Lower leg skin (tissue), 4 donors: Measurements from ENCODE around the gene USP10. TPM values are rescaled to one million over a fixed set of nuclear protein-coding genes. Genes with fewer than 3 reads are reported as not detected.

Experiments used
- DNase-seq, 2 donors: peaks; one replicate each; pipeline ENCODE4 v3.0.0-alpha.2; 2019; ENCODE audit warnings: low spot score in 2 of 2
- H3K4me3 ChIP-seq: fragments of 200-600 bp; sonication (generic); 2 replicates; pipeline ENCODE4 v1.5.1; 2017; ENCODE audit warnings: mild to moderate bottlenecking, low read depth; ENCODE audit not compliant: poor library complexity, severe bottlenecking
- CTCF ChIP-seq, 3 donors: fragments of 450-650 bp; IDR thresholded peaks; one replicate each; pipeline ENCODE4 v1.5.1; 2016; ENCODE audit warnings: antibody characterized with exemption in 3 of 3, mild to moderate bottlenecking in 3 of 3, moderate library complexity in 2 of 3
- POLR2A ChIP-seq, 2 donors: fragments of 450-650 bp; IDR thresholded peaks; one replicate each; pipeline ENCODE4 v1.6.1; 2016 to 2017; ENCODE audit warnings: antibody characterized with exemption in 2 of 2, mild to moderate bottlenecking in 1 of 2, moderate library complexity in 1 of 2
- WGBS, 2 donors: methylation state at CpG; one replicate each; pipeline ENCODE4 v1.1.5; 2018; 5-methylcytosine and 5-hydroxymethylcytosine counted together
- intact Hi-C: fragments of 100-400 bp; cut with DNase I; formaldehyde crosslinking; loops from one replicate; pipeline ENCODE4 v1.15.0; 2023; ENCODE audit warnings: low total_unique reads
- total RNA-seq, 4 donors: library from RNA; depleted of rRNA; stranded (reverse); fragments of >200 nt; gene quantifications; one replicate each; pipeline ENCODE4 v1.1.0, GENCODE V29; 2016

The USP10 gene
- total RNA-seq, 4 donors from 2014 or later: 54.3 to 69.0 (median 60.7) TPM

- WGBS, 2 donors: 80% methylated on average over 9 to 12 of the region's 13 CpGs
- intact Hi-C loops: loop anchor here (10.0 kb wide), 1 partner anchor 372 kb away; no protein-coding TSS in a partner anchor
- no peak for DNase-seq
These were observed 86.9 kb downstream of the USP10 start for GRCh38 chr16:84786605-84787262.

GRCh38 chr16:84787263-84787622 lies 87.4 kb downstream of the USP10 start:
- no peak for DNase-seq
- TF ChIP-seq CTCF (IDR thresholded peaks at IDR 0.05) (no peak), POLR2A (IDR thresholded peaks at IDR 0.05) (no peak)

More at GRCh38 chr16:84786605-84787262, 86.9 kb downstream of the USP10 start:
- no peak overlapping the region for H3K4me3 ChIP-seq
- TF ChIP-seq POLR2A (IDR thresholded peaks at IDR 0.05): no peak
- TF ChIP-seq CTCF (IDR thresholded peaks at IDR 0.05): no peak

GRCh38 chr16:84788920-84789391 lies 89.2 kb downstream of the USP10 start:
- TF ChIP-seq POLR2A (IDR thresholded peaks at IDR 0.05): no peak
- no peak for TF ChIP-seq CTCF (IDR thresholded peaks at IDR 0.05)
- intact Hi-C loops: loop anchor here (10.0 kb wide), 1 partner anchor 374 kb away; no protein-coding TSS in a partner anchor
- DNase-seq: peak in 1 of 2 donors; percentile 87
- no peak overlapping the region for H3K4me3 ChIP-seq
- WGBS, 2 donors: 70 to 71% methylated on average over 20 to 22 of the region's 22 CpGs

More at GRCh38 chr16:84787263-84787622, 87.4 kb downstream of the USP10 start:
- H3K4me3 ChIP-seq: no peak overlapping the region
- 63 to 64% methylated on average over 5 of the region's 5 CpGs for whole genome bisulfite sequencing, 2 donors
- intact Hi-C loops: loop anchor here (10.0 kb wide), 1 partner anchor 372 kb away; no protein-coding TSS in a partner anchor

GRCh38 chr16:84789431-84789830 lies 89.6 kb downstream of the USP10 start:
- TF ChIP-seq CTCF (IDR thresholded peaks at IDR 0.05) (no peak), POLR2A (IDR thresholded peaks at IDR 0.05) (no peak)
- WGBS, 2 donors: 49 to 53% methylated on average over 11 of the region's 11 CpGs
- no peak for DNase-seq
- H3K4me3 ChIP-seq: no peak overlapping the region
- intact Hi-C loops: loop anchor here (10.0 kb wide), 1 partner anchor 375 kb away; no protein-coding TSS in a partner anchor

GRCh38 chr16:84790301-84790700 lies 90.5 kb downstream of the USP10 start:
- 86 to 93% methylated on average over 4 of the region's 4 CpGs for whole genome bisulfite sequencing, 2 donors
- intact Hi-C loops: no loop called here
- TF ChIP-seq POLR2A (IDR thresholded peaks at IDR 0.05) (no peak), CTCF (IDR thresholded peaks at IDR 0.05) (no peak)

More at GRCh38 chr16:84790301-84790700, 90.5 kb downstream of the USP10 start:
- DNase-seq: no peak
- no peak overlapping the region for H3K4me3 ChIP-seq
